Trophoblast cell (in vitro differentiated cells and primary cell): ENCODE data around the gene TIMP4.

Experiments used
- DNase-seq, 2 donors: peaks; one replicate each; pipeline ENCODE4 v3.0.0-alpha.2; 2016
- H2AFZ ChIP-seq: 2 replicates; pipeline ENCODE4 v1.6.1; 2013; ENCODE audit warnings: low read length, moderate library complexity, mild to moderate bottlenecking; ENCODE audit not compliant: insufficient read depth, poor library complexity
- H2AK5ac ChIP-seq: 2 replicates; pipeline ENCODE4 v1.6.1; 2013; ENCODE audit warnings: mild to moderate bottlenecking, low read length
- H2BK120ac ChIP-seq: 2 replicates; pipeline ENCODE4 v1.6.1; 2013; ENCODE audit warnings: low read length, mild to moderate bottlenecking, moderate library complexity; ENCODE audit not compliant: insufficient read depth, poor library complexity
- H2BK12ac ChIP-seq: 2 replicates; pipeline ENCODE4 v1.6.1; 2013; ENCODE audit warnings: mild to moderate bottlenecking, low read length, moderate library complexity
- H2BK5ac ChIP-seq: 2 replicates; pipeline ENCODE4 v1.6.1; 2013; ENCODE audit warnings: low read length, low read depth, moderate library complexity, mild to moderate bottlenecking; ENCODE audit not compliant: poor library complexity
- H3K14ac ChIP-seq: 2 replicates; pipeline ENCODE4 v1.6.1; 2013; ENCODE audit warnings: mild to moderate bottlenecking, low read length
- H3K18ac ChIP-seq: 2 replicates; pipeline ENCODE4 v1.6.1; 2013; ENCODE audit warnings: mild to moderate bottlenecking, low read length
- H3K23ac ChIP-seq: 2 replicates; pipeline ENCODE4 v1.6.1; 2013; ENCODE audit warnings: low read length
- H3K27ac ChIP-seq: 2 replicates; pipeline ENCODE4 v1.5.1; 2013; ENCODE audit warnings: low read depth, mild to moderate bottlenecking, inconsistent platforms, low read length, moderate library complexity
- H3K27me3 ChIP-seq: 2 replicates; pipeline ENCODE4 v1.6.1; 2013; ENCODE audit warnings: inconsistent platforms, mild to moderate bottlenecking, low read length, moderate library complexity; ENCODE audit not compliant: insufficient read depth
- H3K36me3 ChIP-seq, 2 experiments: 1 replicate in 1 of 2; 2 replicates in 1 of 2; pipeline ENCODE4 v1.6.1; 2013; ENCODE audit warnings: low read length in 2 of 2, mild to moderate bottlenecking in 2 of 2, moderate library complexity in 1 of 2; ENCODE audit not compliant: insufficient read depth in 2 of 2, control insufficient read depth in 1 of 2
- H3K4ac ChIP-seq: 2 replicates; pipeline ENCODE4 v1.6.1; 2013; ENCODE audit warnings: low read depth, mild to moderate bottlenecking, low read length, moderate library complexity
- H3K4me1 ChIP-seq, 2 experiments: 1 replicate in 1 of 2; 2 replicates in 1 of 2; pipeline ENCODE4 v1.6.1; 2013; ENCODE audit warnings: low read length in 2 of 2, mild to moderate bottlenecking in 2 of 2, moderate library complexity in 1 of 2; ENCODE audit not compliant: insufficient read depth in 2 of 2, control insufficient read depth in 1 of 2
- H3K4me2 ChIP-seq: 2 replicates; pipeline ENCODE4 v1.6.1; 2013; ENCODE audit warnings: inconsistent platforms, mild to moderate bottlenecking, low read length, moderate library complexity
- H3K4me3 ChIP-seq: 2 replicates; pipeline ENCODE4 v1.5.1; 2013; ENCODE audit warnings: mild to moderate bottlenecking, low read depth, low read length, inconsistent platforms
- H3K79me1 ChIP-seq: one replicate; pipeline ENCODE4 v1.6.1; 2013; ENCODE audit warnings: low read length
- H3K79me2 ChIP-seq: 2 replicates; pipeline ENCODE4 v1.6.1; 2013; ENCODE audit warnings: low read length, mild to moderate bottlenecking; ENCODE audit not compliant: control insufficient read depth, insufficient read depth, poor library complexity
- H3K9ac ChIP-seq: 2 replicates; pipeline ENCODE4 v1.6.1; 2013; ENCODE audit warnings: mild to moderate bottlenecking, low read length
- H3K9me3 ChIP-seq: 2 replicates; pipeline ENCODE4 v1.6.1; 2013; ENCODE audit warnings: low read depth, mild to moderate bottlenecking, control low read depth, inconsistent platforms, low read length; ENCODE audit not compliant: insufficient read depth
- H4K12ac ChIP-seq: 2 replicates; pipeline ENCODE4 v1.6.1; 2013; ENCODE audit warnings: low read depth, mild to moderate bottlenecking, low read length, moderate library complexity
- H4K8ac ChIP-seq: 2 replicates; pipeline ENCODE4 v1.6.1; 2013; ENCODE audit warnings: low read depth, mild to moderate bottlenecking, low read length, moderate library complexity
- H4K91ac ChIP-seq: one replicate; pipeline ENCODE4 v1.6.1; 2013; ENCODE audit warnings: low read depth, mild to moderate bottlenecking, low read length, moderate library complexity
- WGBS: extraction: QIAGEN DNeasy Blood & Tissue Kit; methylation state at CpG from one replicate; pipeline ENCODE4 v1.1.7; 2013; ENCODE audit warnings: missing lambda C conversion rate; ENCODE audit not compliant: insufficient read length, insufficient coverage; ENCODE audit errors: extremely low coverage; 5-methylcytosine and 5-hydroxymethylcytosine counted together

TIMP4 gene

GRCh38 chr3:12181301-12181700 is 22.6 kb upstream of the TIMP4 start:
- H3K9ac ChIP-seq, result no peak overlapping the region
- no peaks in the 10 kb centered on the region for H3K9me3 ChIP-seq
- no peak overlapping the region for H4K8ac ChIP-seq
- H3K18ac ChIP-seq, result no peak overlapping the region
- no peak overlapping the region for H3K27ac ChIP-seq
- peak overlapping the region; percentile 66 for H4K91ac ChIP-seq
- no peak overlapping the region for H3K4ac ChIP-seq
- no peak overlapping the region for H4K12ac ChIP-seq
- H3K4me3 ChIP-seq, result no peak overlapping the region
- H3K4me2 ChIP-seq, result no peak overlapping the region
- H3K4me1 ChIP-seq, result peaks cover 27 to 37% of the 10 kb centered on the region in 2 experiments
- H3K23ac ChIP-seq, result no peak overlapping the region
- H3K27me3 ChIP-seq, result no peaks in the 10 kb centered on the region
- H2BK120ac ChIP-seq, result peak overlapping the region; percentile 50
- no peak for DNase-seq
- peak overlapping the region; percentile 70 for H2AK5ac ChIP-seq
- peak overlapping the region; percentile 78 for H2BK12ac ChIP-seq
- WGBS, result no CpG with 5 or more reads among the region's 4 CpGs
- H3K36me3 ChIP-seq, result no peaks in the 10 kb centered on the region
- no peak overlapping the region for H2AFZ ChIP-seq
- peaks cover 24% of the 10 kb centered on the region for H3K79me1 ChIP-seq
- H3K79me2 ChIP-seq, result no peaks in the 10 kb centered on the region
- H3K14ac ChIP-seq, result peak overlapping the region; percentile 56
- H2BK5ac ChIP-seq, result peak overlapping the region; percentile 18

DNA sequence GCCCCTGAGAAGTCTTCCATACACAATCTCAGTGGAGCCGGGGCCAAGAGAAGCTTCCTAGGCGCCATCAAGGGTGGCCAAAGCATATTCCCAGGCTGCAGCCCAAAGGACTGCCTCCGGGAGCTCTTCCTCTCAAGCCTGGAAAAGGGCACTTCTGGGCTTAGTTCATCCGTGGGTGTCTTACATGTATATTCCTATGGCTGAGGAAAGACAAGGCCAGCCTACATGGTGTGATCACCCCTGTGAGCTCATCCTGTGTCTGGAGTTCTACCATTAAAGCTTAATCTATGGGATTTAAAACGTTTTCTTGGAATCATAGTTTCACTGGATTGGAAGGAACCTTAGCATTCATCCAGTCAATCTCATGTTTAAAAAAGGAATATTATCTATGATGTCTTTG is 21.9 kb upstream of the TIMP4 start:
- H3K79me1 ChIP-seq, result peaks cover 24% of the 10 kb centered on the region
- no peaks in the 10 kb centered on the region for H3K27me3 ChIP-seq
- no peak for DNase-seq
- no peak overlapping the region for H3K9ac ChIP-seq
- no CpG with 5 or more reads among the region's 5 CpGs for WGBS
- H3K4me1 ChIP-seq, result peaks cover 27 to 39% of the 10 kb centered on the region in 2 experiments
- peak overlapping the region; percentile 22 for H3K27ac ChIP-seq
- H4K91ac ChIP-seq, result peak overlapping the region; percentile 77
- H3K4me3 ChIP-seq, result no peak overlapping the region
- no peaks in the 10 kb centered on the region for H3K36me3 ChIP-seq
- H3K18ac ChIP-seq, result no peak overlapping the region
- H2BK5ac ChIP-seq, result peak overlapping the region; percentile 50
- H2AFZ ChIP-seq, result peak overlapping the region; percentile 13
- H3K4ac ChIP-seq, result no peak overlapping the region
- peak overlapping the region; percentile 63 for H2AK5ac ChIP-seq
- peak overlapping the region; percentile 80 for H2BK12ac ChIP-seq
- H3K23ac ChIP-seq, result no peak overlapping the region
- no peaks in the 10 kb centered on the region for H3K9me3 ChIP-seq
- H3K79me2 ChIP-seq, result no peaks in the 10 kb centered on the region
- H4K12ac ChIP-seq, result no peak overlapping the region
- peak overlapping the region; percentile 53 for H3K14ac ChIP-seq
- H2BK120ac ChIP-seq, result peak overlapping the region; percentile 59
- peak overlapping the region; percentile 63 for H4K8ac ChIP-seq
- no peak overlapping the region for H3K4me2 ChIP-seq

GRCh38 chr3:12180218-12180617 is 21.5 kb upstream of the TIMP4 start:
- no peak overlapping the region for H2AK5ac ChIP-seq
- peaks cover 24% of the 10 kb centered on the region for H3K79me1 ChIP-seq
- H3K14ac ChIP-seq, result peak overlapping the region; percentile 53
- peak overlapping the region; percentile 22 for H3K27ac ChIP-seq
- H4K12ac ChIP-seq, result no peak overlapping the region
- no CpG with 5 or more reads among the region's 6 CpGs for WGBS
- H3K4me1 ChIP-seq, result peaks cover 27 to 39% of the 10 kb centered on the region in 2 experiments
- no peaks in the 10 kb centered on the region for H3K27me3 ChIP-seq
- H3K18ac ChIP-seq, result no peak overlapping the region
- H2BK5ac ChIP-seq, result peak overlapping the region; percentile 50
- peak overlapping the region; percentile 80 for H2BK12ac ChIP-seq
- H3K4me3 ChIP-seq, result no peak overlapping the region
- no peak overlapping the region for H3K4ac ChIP-seq
- DNase-seq, result no peak
- no peak overlapping the region for H3K23ac ChIP-seq
- peak overlapping the region; percentile 13 for H2AFZ ChIP-seq
- no peak overlapping the region for H3K9ac ChIP-seq
- no peaks in the 10 kb centered on the region for H3K79me2 ChIP-seq
- no peaks in the 10 kb centered on the region for H3K9me3 ChIP-seq
- H4K8ac ChIP-seq, result peak overlapping the region; percentile 63
- H3K4me2 ChIP-seq, result no peak overlapping the region
- peak overlapping the region; percentile 77 for H4K91ac ChIP-seq
- H3K36me3 ChIP-seq, result no peaks in the 10 kb centered on the region
- peak overlapping the region; percentile 59 for H2BK120ac ChIP-seq

DNA sequence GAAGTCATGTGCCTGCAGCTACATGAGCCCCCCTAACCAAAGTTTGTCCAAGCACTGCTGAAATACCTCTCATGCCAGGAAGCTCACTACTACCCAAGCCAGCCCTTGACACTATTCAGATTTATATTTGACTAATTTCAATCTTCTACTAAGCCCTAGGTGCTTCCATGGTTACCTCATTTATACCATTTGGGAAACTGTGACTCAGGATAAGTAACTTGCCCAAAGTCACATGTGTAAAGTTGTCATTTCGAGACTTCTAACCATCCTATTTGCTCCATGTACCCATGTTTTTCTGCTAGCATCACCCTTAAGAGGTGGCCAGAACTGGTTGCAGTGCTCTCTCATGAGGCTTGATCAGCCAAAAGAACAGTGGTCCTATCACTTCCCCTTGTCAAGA is 20.7 kb upstream of the TIMP4 start:
- Histone ChIP-seq H3K4ac (no peak overlapping the region), H2AK5ac (peak overlapping the region; percentile 62), H3K4me1 (peaks cover 24 to 38% of the 10 kb centered on the region in 2 experiments), H3K27me3 (no peaks in the 10 kb centered on the region), H4K8ac (no peak overlapping the region), H2BK12ac (peak overlapping the region; percentile 74), H2AFZ (no peak overlapping the region), H3K4me2 (no peak overlapping the region), H3K27ac (no peak overlapping the region), H3K36me3 (no peaks in the 10 kb centered on the region), H3K79me1 (peaks cover 24% of the 10 kb centered on the region), H4K12ac (no peak overlapping the region), H4K91ac (peak overlapping the region; percentile 51), H3K79me2 (no peaks in the 10 kb centered on the region), H3K9me3 (no peaks in the 10 kb centered on the region), H3K18ac (no peak overlapping the region), H2BK5ac (no peak overlapping the region), H3K23ac (no peak overlapping the region), H3K9ac (no peak overlapping the region), H2BK120ac (no peak overlapping the region), H3K14ac (no peak overlapping the region), H3K4me3 (no peak overlapping the region)
- no peak for DNase-seq
- no CpG with 5 or more reads among the region's 1 CpG for WGBS
